Liver (tissue), 9 donors: Measurements from ENCODE around the gene NUP35. TPM values are rescaled to one million over a fixed set of nuclear protein-coding genes. Genes with fewer than 3 reads are reported as not detected.
"Not testable (repeated sequence)": the region's sequence is repeated elsewhere in the genome, so short reads cannot be mapped to it uniquely, and the experiment has no call there.

Source experiments
- DNase-seq: peaks from one replicate; pipeline ENCODE4 v3.0.0-alpha.2; 2017; ENCODE audit warnings: low spot score
- H3K27ac ChIP-seq, 2 donors: one replicate each; pipeline ENCODE4 v1.7.0; 2013; ENCODE audit warnings: inconsistent platforms in 2 of 2, low read length in 2 of 2, control low read depth in 1 of 2, low read depth in 1 of 2, mild to moderate bottlenecking in 1 of 2
- H3K27me3 ChIP-seq, 4 donors: one replicate each; pipeline versions ENCODE4 v1.6.1 to v1.7.0; 2013; ENCODE audit warnings: low read length in 3 of 4, inconsistent platforms in 1 of 4, mild to moderate bottlenecking in 1 of 4, moderate library complexity in 1 of 4; ENCODE audit not compliant: control insufficient read depth in 4 of 4, insufficient read depth in 4 of 4
- H3K36me3 ChIP-seq, 4 donors: one replicate each; pipeline versions ENCODE4 v1.6.1 to v1.7.0; 2013; ENCODE audit warnings: low read length in 3 of 4, mild to moderate bottlenecking in 3 of 4, low read depth in 1 of 4, moderate library complexity in 1 of 4; ENCODE audit not compliant: control insufficient read depth in 4 of 4, insufficient read depth in 3 of 4
- H3K4me1 ChIP-seq, 4 donors: one replicate each; pipeline versions ENCODE4 v1.6.1 to v1.7.0; 2013; ENCODE audit warnings: low read length in 3 of 4, mild to moderate bottlenecking in 3 of 4, moderate library complexity in 1 of 4; ENCODE audit not compliant: control insufficient read depth in 4 of 4, insufficient read depth in 4 of 4
- H3K4me3 ChIP-seq, 3 donors: one replicate each; pipeline versions ENCODE4 v1.6.1 to v1.7.0; 2013; ENCODE audit warnings: low read length in 3 of 3, control low read depth in 1 of 3, low read depth in 1 of 3, mild to moderate bottlenecking in 1 of 3
- H3K9ac ChIP-seq, 2 donors: one replicate each; pipeline ENCODE4 v1.7.0; 2013; ENCODE audit warnings: low read length in 2 of 2, mild to moderate bottlenecking in 2 of 2, moderate library complexity in 2 of 2, control low read depth in 1 of 2, low read depth in 1 of 2
- H3K9me3 ChIP-seq, 4 donors: one replicate each; pipeline versions ENCODE4 v1.6.1 to v1.7.0; 2013; ENCODE audit warnings: low read length in 3 of 4; ENCODE audit not compliant: control insufficient read depth in 4 of 4
- ATF3 ChIP-seq: IDR thresholded peaks from 2 replicates; pipeline ENCODE4 v1.6.1; 2016; ENCODE audit warnings: antibody characterized with exemption
- CTCF ChIP-seq: fragments of 150-350 bp; IDR thresholded peaks from 2 replicates; pipeline ENCODE4 v1.5.1; 2017; ENCODE audit warnings: improper control_type of control experiment, low read depth, low read length; ENCODE audit not compliant: missing input control
- FOXA1 ChIP-seq: IDR thresholded peaks from 2 replicates; pipeline ENCODE4 v1.6.1; 2016; ENCODE audit warnings: antibody characterized with exemption
- FOXA2 ChIP-seq: IDR thresholded peaks from 2 replicates; pipeline ENCODE4 v1.6.1; 2016; ENCODE audit warnings: antibody characterized with exemption
- GABPA ChIP-seq, 2 donors: IDR thresholded peaks in 1 of 2; conservative IDR thresholded peaks in 1 of 2; 2 replicates each; pipeline ENCODE4 v1.6.1; 2016; ENCODE audit warnings: antibody characterized with exemption in 2 of 2, mild to moderate bottlenecking in 1 of 2, moderate library complexity in 1 of 2
- HNF4A ChIP-seq, 2 donors: conservative IDR thresholded peaks; 2 replicates each; pipeline ENCODE4 v1.6.1; 2016; ENCODE audit warnings: antibody characterized with exemption in 2 of 2, mild to moderate bottlenecking in 2 of 2
- HNF4G ChIP-seq: IDR thresholded peaks from 2 replicates; pipeline ENCODE4 v1.6.1; 2016; ENCODE audit warnings: antibody characterized with exemption
- JUND ChIP-seq, 2 donors: IDR thresholded peaks; 2 replicates each; pipeline ENCODE4 v1.6.1; 2016; ENCODE audit warnings: antibody characterized with exemption in 2 of 2
- MAX ChIP-seq: IDR thresholded peaks from 2 replicates; pipeline ENCODE4 v1.6.1; 2016; ENCODE audit warnings: antibody characterized with exemption
- NR2F2 ChIP-seq: IDR thresholded peaks from 2 replicates; pipeline ENCODE4 v1.6.1; 2016; ENCODE audit warnings: antibody characterized with exemption
- RAD21 ChIP-seq, 2 donors: IDR thresholded peaks; 2 replicates each; pipeline ENCODE4 v1.6.1; 2016; ENCODE audit warnings: antibody characterized with exemption in 2 of 2, mild to moderate bottlenecking in 2 of 2
- REST ChIP-seq: IDR thresholded peaks from 2 replicates; pipeline ENCODE4 v1.6.1; 2016; ENCODE audit warnings: antibody characterized with exemption, mild to moderate bottlenecking
- RXRA ChIP-seq, 2 donors: IDR thresholded peaks; 2 replicates each; pipeline ENCODE4 v1.6.1; 2017 to 2018; ENCODE audit warnings: antibody characterized with exemption in 2 of 2, mild to moderate bottlenecking in 1 of 2
- SP1 ChIP-seq: IDR thresholded peaks from 2 replicates; pipeline ENCODE4 v1.6.1; 2018; ENCODE audit warnings: antibody characterized with exemption, mild to moderate bottlenecking
- YY1 ChIP-seq: IDR thresholded peaks from 2 replicates; pipeline ENCODE4 v1.6.1; 2016; ENCODE audit warnings: antibody characterized with exemption, mild to moderate bottlenecking
- WGBS: extraction: QIAGEN DNeasy Blood & Tissue Kit; methylation state at CpG from one replicate; pipeline ENCODE4 v1.1.7; 2013; 5-methylcytosine and 5-hydroxymethylcytosine counted together
- polyA plus RNA-seq, 2 donors: library from polyadenylated mRNA; stranded (reverse) in 1 of 2; unstranded in 1 of 2; fragments of 200-250 nt in 1 of 2; fragments of >200 nt in 1 of 2; fragmentation: Nextera tagmentation in 1 of 2; extraction: Ambion mirVana in 1 of 2; gene quantifications; one replicate each; pipeline versions ENCODE4 v1.2.1 to v1.2.3, GENCODE V29; 2013 to 2015
- total RNA-seq, 2 donors: library from RNA; depleted of rRNA; stranded (reverse); fragments of >200 nt; gene quantifications; one replicate each; pipeline ENCODE4 v1.2.3, GENCODE V29; 2014
- donor health status: healthy.
- donor health status: healthy.
- donor health status: healthy.
- donor health status: healthy.
- donor health status: healthy.

The NUP35 gene
- total and polyA plus RNA-seq, 4 donors = 6.8 to 15.0 (median 10.8) TPM

GRCh38 chr2:183153967-183154366 is 29.7 kb downstream of the NUP35 start:
- over 99% methylated on average over 3 of the region's 3 CpGs for WGBS

GRCh38 chr2:183154772-183155171 is 30.5 kb downstream of the NUP35 start:
- not testable (repeated sequence) for H3K9ac ChIP-seq, H3K27ac ChIP-seq, H3K27me3 ChIP-seq, DNase-seq, H3K4me1 ChIP-seq, H3K4me3 ChIP-seq, H3K9me3 ChIP-seq
- 73% methylated on average over 4 of the region's 4 CpGs for WGBS
- peaks cover 0 to 12% (median 10%) of the 10 kb centered on the region in 4 donors for H3K36me3 ChIP-seq

More at GRCh38 chr2:183153967-183154366, 29.7 kb downstream of the NUP35 start:
- DNase-seq = no peak
- TF ChIP-seq YY1 (no peak), HNF4G (no peak), SP1 (no peak), FOXA1 (no peak), JUND (IDR thresholded peaks at IDR 0.05) (no peak), NR2F2 (no peak), REST (no peak), FOXA2 (no peak), MAX (no peak), RAD21 (IDR thresholded peaks at IDR 0.05) (no peak), CTCF (no peak), ATF3 (no peak), HNF4A (conservative IDR thresholded peaks at IDR 0.05) (no peak), GABPA (IDR thresholded peaks at IDR 0.05 in 1 of 2, conservative IDR thresholded peaks at IDR 0.05 in 1 of 2) (no peak), RXRA (IDR thresholded peaks at IDR 0.05) (no peak)
- H3K4me3 ChIP-seq = no peak overlapping the region
- no peaks in the 10 kb centered on the region for H3K4me1 ChIP-seq
- H3K27me3 ChIP-seq = no peaks in the 10 kb centered on the region
- no peak overlapping the region for H3K27ac ChIP-seq
- no peaks in the 10 kb centered on the region for H3K9me3 ChIP-seq
- H3K36me3 ChIP-seq = peaks cover 0 to 10% (median 6%) of the 10 kb centered on the region in 4 donors
- H3K9ac ChIP-seq = no peak overlapping the region
